Astrocyte of the spinal cord (primary cell): ENCODE measurements around the gene C19orf85.
"Not testable (repeated sequence)": the region's sequence is repeated elsewhere in the genome, so short reads cannot be mapped to it uniquely, and the experiment has no call there.

Experiments used
- DNase-seq: peaks from one replicate; pipeline ENCODE4 v3.0.0; 2011; ENCODE audit warnings: low read depth, low spot score
- H3K4me3 ChIP-seq: 2 replicates; pipeline ENCODE4 v1.5.1; 2011; ENCODE audit warnings: low read depth, mild to moderate bottlenecking, low read length, moderate library complexity
- CTCF ChIP-seq: IDR thresholded peaks from 2 replicates; pipeline ENCODE4 v1.5.1; 2012; ENCODE audit warnings: low read depth, mild to moderate bottlenecking, low read length, inconsistent platforms
- in situ Hi-C: cut with HindIII; loops from 2 replicates; pipeline ENCODE4 v1.10.0; 2017; ENCODE audit warnings: low sequenced_read_pairs

The C19orf85 gene

GRCh38 chr19:55502197-55502952 lies 37.8 kb upstream of the C19orf85 start:
- no peak for TF ChIP-seq CTCF
- H3K4me3 ChIP-seq, result no peak overlapping the region
- in situ Hi-C loops, result no loop called here
- DNase-seq, result no peak

- in situ Hi-C loops, result no loop called here
- H3K4me3 ChIP-seq, result no peak overlapping the region
- no peak for TF ChIP-seq CTCF
- no peak for DNase-seq
Measured at GRCh38 chr19:55500368-55500952, 35.9 kb upstream of the C19orf85 start.

- no peak for TF ChIP-seq CTCF
- no peak overlapping the region for H3K4me3 ChIP-seq
- in situ Hi-C loops, result no loop called here
- no peak for DNase-seq
Measured at GRCh38 chr19:55498246-55498840, 33.8 kb upstream of the C19orf85 start.

- in situ Hi-C loops, result no loop called here
- TF ChIP-seq CTCF, result no peak
Measured at GRCh38 chr19:55497763-55498162, 33.2 kb upstream of the C19orf85 start.

GRCh38 chr19:55496820-55497219 lies 32.3 kb upstream of the C19orf85 start:
- in situ Hi-C loops, result not testable (repeated sequence)

More at GRCh38 chr19:55497763-55498162, 33.2 kb upstream of the C19orf85 start:
- DNase-seq, result no peak
- H3K4me3 ChIP-seq, result no peak overlapping the region

GRCh38 chr19:55495646-55496349 lies 31.2 kb upstream of the C19orf85 start:
- in situ Hi-C loops, result no loop called here
- no peak for TF ChIP-seq CTCF
- H3K4me3 ChIP-seq, result no peak overlapping the region
- DNase-seq, result no peak

More at GRCh38 chr19:55496820-55497219, 32.3 kb upstream of the C19orf85 start:
- DNase-seq, H3K4me3 ChIP-seq: not testable (repeated sequence)
